Loucy (cell line): ENCODE data around the gene ATP6V0A4.

Experiments used
- CTCF ChIP-seq: fragments of 200-600 bp; sonication (generic); conservative IDR thresholded peaks from 2 replicates; pipeline ENCODE4 v1.5.1; 2014; ENCODE audit warnings: mild to moderate bottlenecking, antibody characterized with exemption, low read length
- EZH2phosphoT487 ChIP-seq: fragments of 200-600 bp; IDR thresholded peaks from 2 replicates; pipeline ENCODE4 v1.6.1; 2018; ENCODE audit warnings: antibody characterized with exemption, mild to moderate bottlenecking, moderate library complexity, borderline replicate concordance

DNA sequence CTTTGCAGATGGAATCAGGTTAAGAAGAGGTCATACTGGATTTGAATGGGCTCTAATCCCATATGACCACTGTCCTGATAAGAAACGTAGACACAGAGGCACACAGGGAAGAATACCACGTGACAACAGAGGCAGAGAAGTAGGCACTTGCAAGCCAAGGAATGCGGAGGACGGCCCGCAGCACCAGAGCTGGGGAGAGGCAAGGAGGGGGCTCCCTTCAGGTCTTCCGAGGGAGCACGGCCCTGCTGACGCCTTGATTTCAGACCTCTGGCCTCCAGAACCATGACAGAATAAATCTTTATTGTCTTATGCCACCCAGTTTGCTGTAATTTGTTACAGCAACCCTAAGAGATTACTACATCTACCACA lies 44.9 kb downstream of the ATP6V0A4 start:
- TF ChIP-seq CTCF, result no peak
- TF ChIP-seq EZH2phosphoT487, result no peak
